Brain microvascular endothelial cell (primary cell): ENCODE data around the gene HTT.
"Not testable (repeated sequence)": the region's sequence is repeated elsewhere in the genome, so short reads cannot be mapped to it uniquely, and the experiment has no call there.

Experiments used
- DNase-seq: peaks from one replicate; pipeline ENCODE4 v3.0.0-alpha.2; 2020
- H3K27ac ChIP-seq: fragments of 250-450 bp; sonication (Bioruptor Pico); 2 replicates; pipeline ENCODE4 v1.5.1; 2020; ENCODE audit warnings: mild to moderate bottlenecking, moderate library complexity
- H3K27me3 ChIP-seq: fragments of 250-450 bp; sonication (Bioruptor Pico); replicated peaks from 2 replicates; pipeline ENCODE4 v1.5.1; 2020; ENCODE audit warnings: mild to moderate bottlenecking
- H3K36me3 ChIP-seq: fragments of 250-450 bp; sonication (Bioruptor Pico); replicated peaks from 2 replicates; pipeline ENCODE4 v1.5.1; 2020; ENCODE audit warnings: mild to moderate bottlenecking
- H3K4me3 ChIP-seq: 2 replicates; pipeline ENCODE4 v1.5.1; 2011; ENCODE audit warnings: low read depth, mild to moderate bottlenecking, control low read depth, low read length, moderate library complexity
- in situ Hi-C: cut with HindIII; loops from 2 replicates; pipeline ENCODE4 v1.10.0; 2017; ENCODE audit warnings: low sequenced_read_pairs, low pct_ligation_motif_present
- TF ChIP-seq, protein P1 (sequence below): IDR thresholded peaks from 2 replicates; pipeline ENCODE4 v1.5.1; 2011; ENCODE audit warnings: low read depth, mild to moderate bottlenecking, moderate library complexity, low read length, control low read depth, inconsistent platforms; ENCODE audit errors: missing control alignments

HTT gene

DNA sequence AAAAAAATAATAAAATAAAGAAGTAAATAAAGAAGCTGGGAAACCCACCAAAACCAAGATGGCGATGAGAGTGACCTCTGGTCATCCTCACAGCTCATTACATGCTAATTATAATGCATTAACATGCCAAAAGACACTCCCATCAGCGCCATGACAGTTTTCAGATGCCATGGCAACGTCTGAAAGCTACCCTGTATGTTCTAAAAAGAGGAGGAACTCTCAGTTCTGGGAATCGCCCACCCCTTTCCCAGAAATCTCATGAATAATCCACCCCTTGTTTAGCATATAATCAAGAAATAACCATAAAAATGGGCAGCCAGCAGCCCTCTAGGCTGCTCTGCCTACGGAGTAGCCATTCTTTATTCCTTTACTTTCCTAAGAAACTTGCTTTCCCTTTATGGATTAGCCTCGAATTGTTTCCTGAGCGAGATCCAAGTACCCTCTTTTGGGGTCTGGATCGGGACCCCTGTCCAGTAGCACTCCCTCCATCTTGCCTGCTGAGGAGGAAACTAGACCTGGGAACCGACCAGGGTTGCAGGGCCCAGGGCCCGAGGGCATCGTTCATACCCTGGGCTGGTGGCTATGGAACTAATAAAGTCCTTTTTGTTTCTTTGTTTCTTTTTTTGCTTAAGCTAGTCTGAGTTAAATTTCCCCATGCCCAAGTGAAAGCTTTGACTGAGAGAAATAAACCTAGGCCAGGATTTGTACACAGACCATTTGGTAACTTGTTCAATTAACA lies 31.0 kb upstream of the HTT start:
- in situ Hi-C loops: no loop called here
- Histone ChIP-seq H3K36me3 (no peaks in the 10 kb centered on the region), H3K4me3 (no peak overlapping the region), H3K27me3 (no peaks in the 10 kb centered on the region), H3K27ac (no peak overlapping the region)
- TF ChIP-seq, protein P1, sequence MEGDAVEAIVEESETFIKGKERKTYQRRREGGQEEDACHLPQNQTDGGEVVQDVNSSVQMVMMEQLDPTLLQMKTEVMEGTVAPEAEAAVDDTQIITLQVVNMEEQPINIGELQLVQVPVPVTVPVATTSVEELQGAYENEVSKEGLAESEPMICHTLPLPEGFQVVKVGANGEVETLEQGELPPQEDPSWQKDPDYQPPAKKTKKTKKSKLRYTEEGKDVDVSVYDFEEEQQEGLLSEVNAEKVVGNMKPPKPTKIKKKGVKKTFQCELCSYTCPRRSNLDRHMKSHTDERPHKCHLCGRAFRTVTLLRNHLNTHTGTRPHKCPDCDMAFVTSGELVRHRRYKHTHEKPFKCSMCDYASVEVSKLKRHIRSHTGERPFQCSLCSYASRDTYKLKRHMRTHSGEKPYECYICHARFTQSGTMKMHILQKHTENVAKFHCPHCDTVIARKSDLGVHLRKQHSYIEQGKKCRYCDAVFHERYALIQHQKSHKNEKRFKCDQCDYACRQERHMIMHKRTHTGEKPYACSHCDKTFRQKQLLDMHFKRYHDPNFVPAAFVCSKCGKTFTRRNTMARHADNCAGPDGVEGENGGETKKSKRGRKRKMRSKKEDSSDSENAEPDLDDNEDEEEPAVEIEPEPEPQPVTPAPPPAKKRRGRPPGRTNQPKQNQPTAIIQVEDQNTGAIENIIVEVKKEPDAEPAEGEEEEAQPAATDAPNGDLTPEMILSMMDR: no peak
- no peak for DNase-seq

DNA sequence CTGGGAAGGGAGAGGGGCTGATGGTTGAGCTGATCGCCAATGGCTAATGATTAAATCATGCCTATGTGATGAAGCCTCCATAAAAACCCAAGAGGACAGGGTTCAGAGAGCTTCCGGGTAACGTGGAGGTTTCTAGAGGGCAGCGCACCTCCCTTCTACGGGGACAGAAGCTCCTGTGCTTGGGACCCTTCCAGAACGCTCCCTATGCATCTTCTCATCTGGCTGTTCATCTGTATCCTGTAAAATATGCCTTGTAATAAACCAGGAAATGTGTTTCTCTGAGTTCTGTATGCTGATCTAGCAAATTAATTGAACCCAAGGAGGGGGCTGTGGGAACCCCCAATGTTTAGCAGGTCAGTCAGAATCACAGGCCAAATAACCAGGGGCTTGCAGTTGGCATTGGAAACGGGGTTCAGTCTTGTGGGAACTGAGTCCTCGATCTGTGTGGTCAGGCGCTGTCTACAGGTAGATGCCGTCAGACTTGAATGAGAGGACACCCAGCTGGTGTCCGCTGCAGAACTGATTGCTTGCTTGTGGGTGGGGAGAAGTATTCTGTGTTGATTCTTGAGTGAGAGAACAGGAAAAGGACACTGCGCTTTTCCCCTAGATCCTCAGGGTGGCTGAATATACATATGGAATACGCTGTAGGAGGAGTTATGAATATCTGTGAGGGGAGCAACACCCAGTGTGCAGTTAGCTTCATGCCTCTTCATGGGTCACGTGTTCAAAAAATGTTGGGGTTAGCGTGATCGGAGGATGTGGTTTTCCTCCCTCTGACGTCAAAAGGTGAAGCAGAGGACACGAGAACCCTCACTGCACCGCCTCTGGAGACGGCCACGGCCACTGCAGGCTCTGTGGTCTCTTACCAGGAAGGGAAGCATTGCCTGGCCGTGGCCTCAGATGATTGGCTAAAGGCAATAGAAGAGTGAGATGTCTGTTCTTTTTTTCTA lies 29.3 kb upstream of the HTT start:
- H3K27me3 ChIP-seq: no peaks in the 10 kb centered on the region
- TF ChIP-seq, protein P1: no peak
- in situ Hi-C loops: no loop called here
- no peaks in the 10 kb centered on the region for H3K36me3 ChIP-seq
- H3K4me3 ChIP-seq: no peak overlapping the region
- DNase-seq: peak; percentile 93
- H3K27ac ChIP-seq: peak overlapping the region; percentile 58

DNA sequence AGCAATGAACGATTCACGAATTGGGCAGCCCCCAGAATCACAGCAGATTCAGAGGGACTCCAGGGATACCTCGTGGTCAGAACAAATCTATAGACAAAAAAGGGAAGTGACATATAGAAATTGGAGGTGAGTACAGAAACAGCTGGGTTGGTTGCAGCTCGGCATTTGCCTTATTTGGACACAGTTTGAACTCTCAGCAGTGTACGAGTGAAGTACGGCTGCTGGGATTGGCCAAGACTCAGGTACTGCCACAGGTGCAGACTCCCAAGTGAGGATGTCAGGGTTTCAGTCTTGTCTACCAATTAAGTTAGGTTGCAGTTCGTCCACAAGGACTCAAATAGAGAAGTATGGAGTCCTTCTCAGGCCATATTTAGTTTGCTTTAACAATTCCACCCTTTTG lies 28.3 kb upstream of the HTT start:
- TF ChIP-seq, protein P1: no peak
- Histone ChIP-seq H3K36me3 (no peaks in the 10 kb centered on the region), H3K27me3 (no peaks in the 10 kb centered on the region), H3K27ac (peak overlapping the region; percentile 58), H3K4me3 (no peak overlapping the region)
- in situ Hi-C loops: no loop called here
- no peak for DNase-seq

DNA sequence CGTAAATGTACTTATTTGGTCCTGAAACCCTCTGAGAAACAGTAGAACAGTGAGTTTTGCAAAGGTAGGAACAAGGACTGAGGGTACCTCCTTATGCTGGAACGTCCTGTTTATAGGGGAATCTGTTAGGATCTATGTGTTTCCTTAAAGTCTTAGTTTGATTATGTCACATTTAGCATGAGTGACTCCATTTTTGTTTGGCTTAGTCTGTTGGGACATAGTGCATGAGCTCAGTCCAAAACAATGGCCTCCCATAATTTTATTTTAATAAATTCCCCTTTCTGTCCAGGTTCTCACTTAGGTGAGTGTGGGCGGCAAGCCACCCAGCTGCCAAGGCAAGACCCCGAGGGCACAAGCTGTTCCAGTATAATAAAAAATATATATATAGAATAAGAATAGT lies 27.9 kb upstream of the HTT start:
- TF ChIP-seq, protein P1: no peak
- Histone ChIP-seq H3K27me3 (no peaks in the 10 kb centered on the region), H3K36me3 (no peaks in the 10 kb centered on the region), H3K4me3 (no peak overlapping the region), H3K27ac (no peak overlapping the region)
- no peak for DNase-seq
- in situ Hi-C loops: no loop called here

DNA sequence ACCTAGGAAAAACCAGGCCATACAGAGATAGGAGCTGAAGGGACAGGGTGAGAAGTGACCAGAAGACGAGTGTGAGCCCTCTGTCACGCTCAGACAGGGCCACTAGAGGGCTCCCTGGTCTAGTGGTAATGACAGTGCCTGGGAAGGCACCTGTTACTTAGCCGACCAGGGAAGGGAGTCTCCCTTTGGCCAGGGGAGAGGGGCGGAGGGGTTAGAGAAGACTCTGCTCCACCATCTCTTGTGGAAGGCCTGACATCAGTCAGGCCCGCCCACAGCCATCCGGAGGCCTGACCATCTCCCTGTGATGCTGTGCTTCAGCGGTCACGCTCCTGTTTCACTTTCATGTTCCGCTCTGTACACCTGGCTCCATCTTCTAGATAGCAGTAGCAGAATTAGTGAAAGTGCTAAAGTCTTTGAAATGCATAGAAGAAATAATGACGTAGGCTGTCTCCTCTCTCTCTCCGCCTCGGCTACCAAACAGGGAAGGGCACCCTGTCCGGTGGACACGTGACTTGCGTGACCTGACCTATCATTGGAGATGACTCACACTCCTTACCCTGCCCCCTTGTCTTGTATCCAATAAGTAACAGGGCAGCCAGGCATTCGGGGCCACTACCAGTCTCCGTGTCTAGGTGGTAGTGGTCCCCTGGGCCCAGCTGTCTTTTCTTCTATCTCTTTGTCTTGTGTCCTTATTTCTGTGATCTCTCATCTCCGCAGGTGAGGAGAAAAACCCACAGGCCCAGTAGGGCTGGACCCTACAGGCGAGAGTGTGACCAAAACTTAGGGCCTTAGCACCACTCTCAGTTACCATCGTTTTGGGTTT lies 26.8 kb upstream of the HTT start:
- Histone ChIP-seq H3K27me3 (no peaks in the 10 kb centered on the region), H3K36me3 (no peaks in the 10 kb centered on the region), H3K27ac (no peak overlapping the region), H3K4me3 (no peak overlapping the region)
- peak; percentile 60 for DNase-seq
- TF ChIP-seq, protein P1: peak; percentile 87
- in situ Hi-C loops: no loop called here

DNA sequence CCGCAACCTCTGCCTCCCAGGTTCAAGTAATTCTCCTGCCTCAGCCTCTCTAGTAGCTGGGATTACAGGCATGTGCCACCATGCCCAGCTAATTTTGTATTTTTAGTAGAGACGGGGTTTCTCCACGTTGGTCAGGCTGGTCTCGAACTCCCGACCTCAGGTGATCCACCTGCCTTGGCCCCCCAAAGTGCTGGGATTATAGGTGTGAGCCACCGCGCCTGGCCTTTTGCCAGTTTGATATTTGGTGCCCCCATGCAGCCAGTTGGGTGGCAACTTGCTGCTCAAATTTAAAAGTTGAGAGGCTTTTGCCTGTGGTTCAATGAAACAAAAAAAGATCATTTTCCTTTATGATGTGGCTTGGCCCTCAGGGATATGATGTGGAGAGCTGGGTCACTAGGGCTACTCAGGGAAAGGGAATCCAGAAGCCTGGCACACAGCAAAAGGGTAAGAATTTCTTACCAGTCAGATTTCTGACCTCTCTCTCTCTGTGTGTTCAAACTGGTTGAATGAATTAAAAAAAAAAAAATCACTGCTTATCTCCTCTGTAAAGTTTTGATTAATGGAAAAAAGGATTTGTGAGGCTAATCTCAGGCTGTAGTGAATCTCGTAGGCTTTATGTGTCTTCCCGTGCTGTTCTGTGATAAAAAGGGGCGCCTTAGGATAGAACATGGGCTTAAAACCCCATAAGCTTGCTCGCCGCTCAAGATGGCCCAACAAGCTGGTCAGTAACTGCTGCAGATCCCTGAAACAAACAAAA lies 23.2 kb upstream of the HTT start:
- H3K27ac ChIP-seq, H3K36me3 ChIP-seq, in situ Hi-C loops, H3K27me3 ChIP-seq, H3K4me3 ChIP-seq, DNase-seq: not testable (repeated sequence)
